GM23338 (cell line): ENCODE data around the gene NPHP4. TPM values are rescaled to one million over a fixed set of nuclear protein-coding genes. Genes with fewer than 3 reads are reported as not detected.

Source experiments
- ATAC-seq: fragments of 200-7000 bp; cut with Tn5 transposase; 3 replicates; pipeline ENCODE4 v1.9.1; 2020
- DNase-seq: peaks from one replicate; pipeline ENCODE4 v3.0.0-alpha.2; 2015; ENCODE audit warnings: low spot score
- H2AFZ ChIP-seq: fragments of 200-600 bp; sonication (generic); 2 replicates; pipeline ENCODE4 v1.8.0; 2016; ENCODE audit warnings: antibody characterized with exemption, mild to moderate bottlenecking, moderate library complexity
- H3F3A ChIP-seq: fragments of 200-600 bp; sonication (generic); replicated peaks from 2 replicates; pipeline ENCODE4 v1.8.0; 2017; ENCODE audit warnings: antibody characterized with exemption, mixed run types, low read depth
- H3K27ac ChIP-seq: fragments of 200-600 bp; sonication (generic); 2 replicates; pipeline ENCODE4 v1.6.1; 2016; ENCODE audit warnings: low read depth
- H3K27me3 ChIP-seq: fragments of 200-600 bp; sonication (generic); 2 replicates; pipeline ENCODE4 v1.8.0; 2016; ENCODE audit warnings: mild to moderate bottlenecking, mixed run types, moderate library complexity; ENCODE audit not compliant: insufficient read depth
- H3K36me3 ChIP-seq: fragments of 200-600 bp; sonication (generic); 2 replicates; pipeline ENCODE4 v1.8.0; 2016; ENCODE audit warnings: mild to moderate bottlenecking; ENCODE audit not compliant: insufficient read depth
- H3K4me1 ChIP-seq: fragments of 200-600 bp; sonication (generic); 2 replicates; pipeline ENCODE4 v1.8.0; 2016; ENCODE audit warnings: mild to moderate bottlenecking, moderate library complexity; ENCODE audit not compliant: insufficient read depth
- H3K4me2 ChIP-seq: fragments of 200-600 bp; sonication (generic); 2 replicates; pipeline ENCODE4 v1.7.1; 2017; ENCODE audit warnings: mixed run types
- H3K4me3 ChIP-seq: fragments of 200-600 bp; sonication (generic); 2 replicates; pipeline ENCODE4 v1.6.1; 2016; ENCODE audit warnings: mixed run types
- H3K79me2 ChIP-seq: fragments of 200-600 bp; sonication (generic); replicated peaks from 2 replicates; pipeline ENCODE4 v1.8.0; 2017; ENCODE audit warnings: mild to moderate bottlenecking; ENCODE audit not compliant: insufficient read depth
- H3K9me2 ChIP-seq: fragments of 200-600 bp; sonication (generic); 2 replicates; pipeline ENCODE4 v1.8.0; 2017; ENCODE audit not compliant: insufficient read depth
- H4K20me1 ChIP-seq: fragments of 200-600 bp; sonication (generic); replicated peaks from 2 replicates; pipeline ENCODE4 v1.8.0; 2017; ENCODE audit warnings: mild to moderate bottlenecking; ENCODE audit not compliant: insufficient read depth
- H3K27ac Mint-ChIP-seq: 2 replicates; pipeline ENCODE4 v1.8.0; 2020; ENCODE audit warnings: inconsistent platforms, mild to moderate bottlenecking, moderate library complexity, mixed read lengths
- H3K27me3 Mint-ChIP-seq: 3 replicates; pipeline ENCODE4 v1.8.0; 2022; ENCODE audit warnings: low read depth, mild to moderate bottlenecking, moderate library complexity, mixed read lengths, inconsistent platforms; ENCODE audit not compliant: insufficient read depth, poor library complexity
- H3K36me3 Mint-ChIP-seq: 3 replicates; pipeline ENCODE4 v1.8.0; 2021; ENCODE audit warnings: low read depth, mild to moderate bottlenecking, inconsistent platforms, moderate library complexity, mixed read lengths
- H3K4me1 Mint-ChIP-seq: 3 replicates; pipeline ENCODE4 v1.8.0; 2020; ENCODE audit warnings: mild to moderate bottlenecking, inconsistent platforms, mixed read lengths
- H3K4me3 Mint-ChIP-seq: 3 replicates; pipeline ENCODE4 v1.8.0; 2021; ENCODE audit warnings: moderate library complexity, mild to moderate bottlenecking, inconsistent platforms, mixed read lengths
- H3K9me3 Mint-ChIP-seq: 3 replicates; pipeline ENCODE4 v1.8.0; 2020; ENCODE audit warnings: moderate library complexity, mild to moderate bottlenecking, inconsistent platforms, mixed read lengths
- CREB1 ChIP-seq: fragments of 250-450 bp; sonication (Bioruptor Pico); IDR thresholded peaks from 2 replicates; pipeline ENCODE4 v1.5.0; 2020; ENCODE audit warnings: low read depth, mild to moderate bottlenecking, moderate library complexity
- CTCF ChIP-seq, 2 experiments: fragments of 200-600 bp in 1 of 2; sonication (generic) in 1 of 2; conservative IDR thresholded peaks; 2 replicates each; pipeline versions ENCODE4 v1.5.1 to v1.6.1; 2016 to 2017; ENCODE audit warnings: antibody characterized with exemption in 2 of 2, low read depth in 2 of 2, mild to moderate bottlenecking in 2 of 2, moderate library complexity in 1 of 2
- EZH2 ChIP-seq: fragments of 200-600 bp; sonication (generic); IDR thresholded peaks from one replicate; pipeline ENCODE4 v1.8.0; 2017; ENCODE audit warnings: antibody characterized with exemption, mild to moderate bottlenecking, low read depth; ENCODE audit not compliant: unreplicated experiment
- EZH2phosphoT487 ChIP-seq: fragments of 200-600 bp; sonication (generic); IDR thresholded peaks from one replicate; pipeline ENCODE4 v1.8.1; 2018; ENCODE audit warnings: antibody characterized with exemption; ENCODE audit not compliant: unreplicated experiment
- JUNB ChIP-seq: IDR thresholded peaks from one replicate; pipeline ENCODE4 v1.6.1; 2016; ENCODE audit warnings: antibody characterized with exemption; ENCODE audit not compliant: unreplicated experiment
- NANOG ChIP-seq: IDR thresholded peaks from 2 replicates; pipeline ENCODE4 v1.6.1; 2016; ENCODE audit warnings: antibody characterized with exemption, borderline replicate concordance
- POLR2AphosphoS5 ChIP-seq: IDR thresholded peaks from 2 replicates; pipeline ENCODE4 v1.6.1; 2016; ENCODE audit warnings: antibody characterized with exemption, low read depth
- ZNF114 ChIP-seq: fragments of 250-450 bp; sonication (Bioruptor Pico); IDR thresholded peaks from 2 replicates; pipeline ENCODE4 v1.5.0; 2020; ENCODE audit warnings: mild to moderate bottlenecking, moderate library complexity
- ZNF462 ChIP-seq: fragments of 250-450 bp; sonication (Bioruptor Pico); IDR thresholded peaks from 2 replicates; pipeline ENCODE4 v1.5.0; 2020; ENCODE audit warnings: mild to moderate bottlenecking, moderate library complexity
- polyA plus RNA-seq: library from polyadenylated mRNA; unstranded; fragments of >200 nt; fragmentation: Nextera tagmentation; extraction: Ambion mirVana; gene quantifications from 2 replicates; pipeline ENCODE4 v1.2.1, GENCODE V29; 2016
- total RNA-seq: library from RNA; depleted of rRNA; stranded (reverse); fragments of >200 nt; shearing (Covaris generic); gene quantifications from 2 replicates; pipeline ENCODE4 v1.2.3, GENCODE V29; 2014

The NPHP4 gene
- total and polyA plus RNA-seq, 2 experiments from 2014 or later: 2.5 to 12.4 TPM

- Histone ChIP-seq H3K9me2 (no peaks in the 10 kb centered on the region), H3K36me3 (no peaks in the 10 kb centered on the region), H4K20me1 (no peaks in the 10 kb centered on the region; the same call in 1 of the 2 replicates), H3K4me3 (no peak overlapping the region), H3K27me3 (no peaks in the 10 kb centered on the region), H2AFZ (no peak overlapping the region), H3F3A (no peaks in the 10 kb centered on the region), H3K4me1 (no peaks in the 10 kb centered on the region), H3K79me2 (no peaks in the 10 kb centered on the region), H3K4me2 (no peak overlapping the region), H3K27ac (no peak overlapping the region)
- no peaks in the 10 kb centered on the region for H3K9me3 Mint-ChIP-seq
- DNase-seq (no peak), ATAC-seq (no peak)
- H3K4me1 Mint-ChIP-seq: peaks cover 18% of the 10 kb centered on the region
- no peak overlapping the region for H3K27ac Mint-ChIP-seq
- TF ChIP-seq EZH2phosphoT487 (no peak), JUNB (no peak), CTCF (conservative IDR thresholded peaks at IDR 0.05; ENCODE audit: low read depth in 2 of 2) (peak in 1 of 2 experiments; percentile 34; a peak in 1 of 4 replicates), ZNF462 (CRISPR knock-in tag) (no peak), EZH2 (no peak), ZNF114 (CRISPR knock-in tag) (no peak), POLR2AphosphoS5 (no peak), NANOG (no peak), CREB1 (CRISPR knock-in tag) (no peak)
- H3K36me3 Mint-ChIP-seq: no peaks in the 10 kb centered on the region
- no peak overlapping the region for H3K4me3 Mint-ChIP-seq
- peaks cover 16% of the 10 kb centered on the region for H3K27me3 Mint-ChIP-seq
These were observed 13.2 kb upstream of the NPHP4 start for GRCh38 chr1:6005276-6005917.
